ENCODE data around the gene TRIM73.
"Not testable (repeated sequence)": the region's sequence is repeated elsewhere in the genome, so short reads cannot be mapped to it uniquely, and the experiment has no call there.

The TRIM73 gene

DNA sequence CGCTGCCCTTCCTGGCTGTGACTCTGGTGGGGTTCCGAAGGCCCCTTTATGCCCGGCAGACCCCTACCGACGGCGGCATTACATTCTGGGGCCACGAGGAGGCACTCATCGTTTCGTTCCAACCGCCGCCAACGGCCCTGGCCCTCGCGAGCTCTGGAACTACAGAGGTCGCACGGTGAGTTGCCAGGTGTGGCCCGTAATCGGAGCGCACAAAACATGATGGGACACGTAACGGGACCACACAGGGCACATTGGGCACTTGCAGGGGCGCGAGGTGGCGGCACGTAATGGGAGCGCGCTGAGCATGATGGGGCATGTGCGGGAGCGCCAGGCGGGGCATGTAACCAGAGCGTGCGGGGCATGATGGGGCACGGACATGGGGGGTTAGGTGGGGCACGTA, at the start of gene TRIM73:
TRIM73 (plus strand) TSS at position 301 of the 400 bp plus-strand sequence. CDS start 3,305 bp downstream, outside the sequence.
- DNase-seq (ENCODE audit: low read depth): not testable (repeated sequence)

DNA sequence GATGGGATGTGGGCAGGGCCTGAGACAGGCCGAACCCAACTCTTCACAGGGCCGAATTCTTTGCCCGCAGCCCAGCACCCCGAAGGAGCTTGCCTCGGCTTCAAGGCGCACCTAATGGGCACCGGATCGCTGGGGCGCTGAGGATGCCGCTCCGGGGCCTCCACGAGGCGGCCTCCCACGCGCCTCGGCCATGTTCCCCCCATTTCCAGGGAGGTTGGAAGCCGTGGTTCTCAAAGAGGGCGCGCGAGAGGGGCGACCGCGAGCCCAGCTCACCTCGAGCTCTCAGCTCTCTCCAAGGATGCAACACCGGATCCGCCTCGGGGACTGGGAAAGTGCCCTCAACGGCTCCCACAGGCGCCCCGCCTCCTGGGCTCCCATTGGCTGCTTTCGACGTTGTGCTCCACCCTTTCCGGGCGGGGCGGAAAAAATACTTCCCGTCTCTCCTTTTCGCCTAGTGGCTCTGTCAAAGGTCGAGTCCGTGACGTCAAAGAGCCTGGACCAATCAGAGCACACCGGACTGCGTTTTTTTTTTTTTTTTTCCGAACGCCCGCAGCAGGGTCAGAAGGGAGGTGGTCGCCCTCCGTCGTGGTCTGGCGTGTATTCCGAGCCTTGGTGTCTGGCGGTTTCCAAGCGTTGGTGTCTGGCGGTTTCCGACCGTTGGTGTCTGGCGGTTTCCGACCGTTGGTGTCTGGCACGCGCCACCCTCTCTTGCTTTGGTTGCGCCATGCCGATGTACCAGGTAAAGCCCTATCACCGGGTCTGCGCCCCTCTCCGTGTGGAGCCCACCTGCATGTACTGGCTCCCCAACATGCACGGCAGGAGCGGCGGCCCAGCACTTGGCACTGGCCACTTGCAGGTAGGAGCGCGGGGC, 36.5 kb upstream of the TRIM73 start:
- not testable (repeated sequence) for DNase-seq (ENCODE audit: low read depth)

DNA sequence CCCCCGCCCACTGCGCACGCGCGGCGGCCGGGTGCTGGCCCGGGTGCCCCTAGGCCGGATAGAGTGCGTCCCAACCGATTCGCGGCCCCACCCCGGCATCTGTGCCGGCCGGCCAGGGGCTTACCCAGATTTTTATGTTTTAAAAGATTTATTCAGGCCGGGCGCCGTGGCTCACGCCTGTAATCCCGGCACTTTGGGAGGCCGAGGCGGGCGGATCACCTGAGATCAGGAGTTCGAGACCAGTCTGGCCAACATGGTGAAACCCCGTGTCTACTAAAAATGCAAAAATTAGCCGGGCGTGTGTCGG, 35.9 kb upstream of the TRIM73 start:
- not testable (repeated sequence) for DNase-seq (ENCODE audit: low read depth)

DNA sequence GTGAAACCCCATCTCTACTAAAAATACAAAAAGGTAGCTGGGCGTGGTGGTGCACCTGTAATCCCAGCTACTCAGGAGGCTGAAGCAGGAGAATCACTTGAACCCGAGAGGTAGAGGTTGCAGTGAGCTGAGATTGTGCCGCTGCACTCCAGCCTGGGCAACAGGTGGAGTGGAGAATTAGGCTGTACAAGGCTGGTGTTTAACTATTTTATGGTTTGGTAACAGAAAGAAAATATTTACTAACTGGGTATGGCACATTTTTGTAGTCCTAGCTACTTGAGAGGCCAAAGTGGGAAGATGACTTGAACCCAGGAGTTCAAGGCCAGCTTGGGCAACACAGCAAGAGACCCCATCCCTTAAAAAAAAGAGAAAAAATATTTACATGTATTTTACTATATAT, 31.4 kb upstream of the TRIM73 start:
- DNase-seq (ENCODE audit: low read depth): not testable (repeated sequence)

DNA sequence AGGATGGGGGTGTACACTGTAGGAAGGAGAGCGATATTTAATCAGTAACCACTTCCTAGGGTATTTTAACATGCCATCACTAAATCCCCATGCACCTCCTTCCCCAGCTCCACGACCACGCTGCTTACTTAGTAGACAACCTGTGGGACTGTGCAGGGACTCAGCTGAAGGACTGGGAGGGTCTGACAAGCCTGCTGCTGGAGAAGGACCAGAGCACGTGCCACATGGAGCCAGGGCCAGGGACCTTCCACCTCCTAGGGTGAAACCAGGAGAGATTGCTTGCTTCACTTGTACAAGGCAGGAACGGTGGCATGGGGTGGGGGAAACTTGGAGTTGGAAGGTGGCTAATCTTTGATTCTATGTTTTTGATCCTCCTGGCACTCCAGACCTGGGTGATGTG, 28.8 kb upstream of the TRIM73 start:
- DNase-seq (ENCODE audit: low read depth): not testable (repeated sequence)

DNA sequence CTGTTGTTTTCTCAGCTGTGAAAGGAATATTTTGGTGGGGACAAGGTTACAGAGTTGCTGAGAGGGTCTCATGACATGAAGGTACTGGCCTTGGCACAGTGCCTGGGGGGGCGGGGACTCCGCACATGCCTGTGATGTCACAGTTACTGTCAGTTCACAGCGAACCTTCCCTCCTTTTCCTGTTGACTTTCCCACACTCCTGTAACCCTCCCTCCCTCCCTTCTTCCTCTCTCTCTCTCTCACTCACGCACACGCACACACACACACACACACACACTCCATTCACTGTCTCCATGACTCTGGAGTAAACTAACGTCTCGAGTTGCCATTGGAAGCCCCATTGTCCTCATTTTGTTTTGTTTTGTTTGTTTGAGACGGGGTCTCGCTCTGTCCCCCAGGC, 28.1 kb upstream of the TRIM73 start:
- DNase-seq (ENCODE audit: low read depth): not testable (repeated sequence)

DNA sequence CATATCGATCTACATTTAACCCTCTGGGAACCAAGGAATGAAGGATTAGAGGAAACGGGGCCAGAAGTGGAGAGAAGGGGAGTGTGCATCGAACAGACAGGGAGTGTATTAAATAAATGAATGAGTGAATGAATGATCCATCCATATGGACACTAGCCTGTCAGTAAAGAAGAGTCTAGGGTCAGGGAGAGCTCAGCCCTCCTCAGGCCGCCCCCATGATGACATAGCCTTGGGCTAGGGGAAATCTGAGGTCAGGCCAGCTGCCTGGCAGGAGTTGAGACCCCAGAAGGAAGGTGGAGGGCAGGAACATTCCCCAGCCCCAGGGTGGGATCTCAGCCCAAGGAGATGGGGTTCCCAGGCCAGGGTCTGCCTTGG, 21.3 kb upstream of the TRIM73 start:
- not testable (repeated sequence) for DNase-seq (ENCODE audit: low read depth)

DNA sequence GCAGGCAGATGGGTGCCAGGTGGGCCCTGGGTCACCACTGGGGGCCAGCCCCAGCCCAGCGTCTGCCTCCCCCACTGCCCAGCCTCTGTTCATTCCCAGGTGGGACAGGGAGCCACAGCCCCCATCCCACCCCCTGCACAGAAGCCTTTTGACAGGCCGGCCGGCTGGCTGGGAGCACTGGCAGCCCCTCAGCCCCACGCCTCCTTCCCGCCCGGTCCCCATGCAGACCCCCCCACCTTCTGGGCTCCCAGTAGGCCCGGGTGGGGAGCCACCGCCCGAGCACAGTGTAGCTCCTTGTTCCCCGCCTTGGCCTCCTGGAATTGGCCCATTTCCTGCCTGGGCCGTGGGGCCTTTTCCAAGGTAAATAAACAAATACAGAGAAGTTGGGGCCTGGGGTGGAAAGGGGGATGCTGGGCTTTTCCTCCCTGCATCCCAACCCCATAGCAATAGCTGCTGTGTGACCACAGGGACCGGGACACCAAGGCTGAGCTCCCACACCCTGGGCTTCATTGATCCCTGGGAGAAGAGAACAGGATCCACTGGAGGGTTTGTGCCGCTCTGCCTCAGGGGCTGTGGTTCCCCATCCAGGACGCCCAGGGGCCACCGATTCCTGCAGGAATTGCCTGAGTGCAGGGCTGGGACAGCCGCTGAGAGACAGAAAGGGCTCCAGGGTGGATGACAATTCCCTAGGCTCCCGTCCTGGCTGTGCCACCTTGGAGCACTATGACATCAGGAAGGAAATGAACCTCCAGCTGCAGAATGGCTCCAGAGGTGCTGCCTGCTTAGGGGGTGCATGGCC, 20.7 kb upstream of the TRIM73 start:
- not testable (repeated sequence) for DNase-seq (ENCODE audit: low read depth)

DNA sequence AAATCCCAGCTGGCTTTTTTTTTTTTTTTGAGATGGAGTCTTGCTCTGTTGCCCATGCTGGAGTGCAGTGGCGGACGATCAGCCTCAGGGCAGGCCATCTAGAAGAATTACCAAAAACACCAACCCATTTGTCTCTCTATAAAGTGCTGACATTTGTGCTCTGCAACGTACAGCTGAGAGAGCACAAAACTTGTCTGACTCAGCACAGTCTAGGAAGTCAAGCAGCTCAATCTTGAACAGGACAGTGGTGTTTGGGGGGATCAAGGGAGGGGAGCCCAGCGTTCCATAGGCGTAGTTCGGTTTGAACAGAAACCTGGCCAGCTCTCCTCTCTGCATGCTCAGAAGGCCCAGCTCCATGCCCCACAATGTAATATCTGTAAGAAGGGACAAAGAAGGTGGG, 2.2 kb upstream of the TRIM73 start:
- DNase-seq (ENCODE audit: low read depth): not testable (repeated sequence)

DNA sequence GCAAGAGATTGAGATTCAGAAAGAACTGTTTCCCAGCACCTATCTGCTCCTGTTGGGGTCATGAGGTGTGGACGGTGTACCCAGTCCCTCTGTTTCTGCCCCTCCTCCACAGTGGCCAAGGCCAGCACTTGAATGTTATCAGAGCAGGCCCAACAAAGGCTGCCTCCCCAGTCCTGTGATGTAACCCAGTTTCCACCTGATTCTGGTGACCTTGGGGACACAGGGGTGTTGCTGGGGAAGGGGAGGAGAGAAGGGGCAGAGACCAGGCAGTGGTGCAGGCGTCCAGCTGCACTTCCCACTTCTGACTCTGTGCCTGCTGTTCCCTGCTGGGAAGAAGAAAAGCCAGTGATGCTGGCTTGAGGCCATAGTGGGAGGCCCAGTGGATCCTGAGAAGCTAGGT, 2.4 kb downstream of the TRIM73 start:
- DNase-seq (ENCODE audit: low read depth): not testable (repeated sequence)

DNA sequence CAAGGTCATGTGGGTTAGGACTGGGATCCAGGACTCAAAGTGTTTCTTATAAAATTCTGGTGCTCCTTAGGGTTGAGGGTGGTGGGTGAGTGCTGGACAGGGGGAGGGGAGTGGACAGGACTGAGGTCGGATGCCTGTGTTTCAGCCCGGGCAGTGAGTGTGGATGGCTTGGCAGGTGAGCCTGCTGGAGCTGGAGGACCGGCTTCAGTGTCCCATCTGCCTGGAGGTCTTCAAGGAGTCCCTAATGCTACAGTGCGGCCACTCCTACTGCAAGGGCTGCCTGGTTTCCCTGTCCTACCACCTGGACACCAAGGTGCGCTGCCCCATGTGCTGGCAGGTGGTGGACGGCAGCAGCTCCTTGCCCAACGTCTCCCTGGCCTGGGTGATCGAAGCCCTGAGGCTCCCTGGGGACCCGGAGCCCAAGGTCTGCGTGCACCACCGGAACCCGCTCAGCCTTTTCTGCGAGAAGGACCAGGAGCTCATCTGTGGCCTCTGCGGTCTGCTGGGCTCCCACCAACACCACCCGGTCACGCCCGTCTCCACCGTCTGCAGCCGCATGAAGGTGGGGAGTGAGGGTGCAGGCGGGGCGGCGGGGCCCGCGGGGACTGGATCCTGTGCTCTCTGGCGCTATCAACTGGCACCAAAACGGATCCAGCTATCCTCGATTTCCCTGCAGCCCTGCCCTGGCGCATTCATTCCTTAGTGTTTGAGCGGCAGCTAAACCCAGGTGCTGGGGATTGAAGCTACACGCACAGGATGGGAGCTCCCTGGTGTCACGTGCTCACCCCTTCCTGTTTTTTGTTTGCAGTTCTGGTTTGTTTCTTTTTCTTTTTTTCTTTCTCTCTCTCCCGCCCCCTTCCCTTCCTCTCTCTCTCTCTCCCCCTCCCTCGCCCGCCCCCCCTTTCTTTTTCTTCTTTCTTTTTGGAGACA, 3.6 kb downstream of the TRIM73 start:
- DNase-seq (ENCODE audit: low read depth): not testable (repeated sequence)

DNA sequence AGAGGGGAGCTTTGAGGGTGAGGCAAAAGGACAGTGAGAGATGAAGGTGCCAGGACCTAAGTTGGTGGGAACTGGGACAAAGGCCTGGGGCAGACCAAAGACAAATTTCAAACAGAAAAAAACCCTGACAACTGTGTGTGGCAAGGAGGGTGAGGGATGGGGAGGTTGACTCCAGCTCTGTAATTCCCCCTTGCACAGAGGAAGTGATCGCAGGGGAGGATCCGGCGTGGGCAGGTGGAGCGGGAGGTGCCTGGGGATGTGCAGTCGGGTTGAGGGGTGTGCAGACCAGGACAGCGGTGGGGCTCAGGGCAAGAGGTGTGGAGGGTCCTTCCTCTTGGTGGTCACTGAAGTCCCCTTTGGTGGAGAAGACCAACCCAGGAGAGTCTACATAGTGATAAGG, 5.1 kb downstream of the TRIM73 start:
- DNase-seq (ENCODE audit: low read depth): not testable (repeated sequence)

DNA sequence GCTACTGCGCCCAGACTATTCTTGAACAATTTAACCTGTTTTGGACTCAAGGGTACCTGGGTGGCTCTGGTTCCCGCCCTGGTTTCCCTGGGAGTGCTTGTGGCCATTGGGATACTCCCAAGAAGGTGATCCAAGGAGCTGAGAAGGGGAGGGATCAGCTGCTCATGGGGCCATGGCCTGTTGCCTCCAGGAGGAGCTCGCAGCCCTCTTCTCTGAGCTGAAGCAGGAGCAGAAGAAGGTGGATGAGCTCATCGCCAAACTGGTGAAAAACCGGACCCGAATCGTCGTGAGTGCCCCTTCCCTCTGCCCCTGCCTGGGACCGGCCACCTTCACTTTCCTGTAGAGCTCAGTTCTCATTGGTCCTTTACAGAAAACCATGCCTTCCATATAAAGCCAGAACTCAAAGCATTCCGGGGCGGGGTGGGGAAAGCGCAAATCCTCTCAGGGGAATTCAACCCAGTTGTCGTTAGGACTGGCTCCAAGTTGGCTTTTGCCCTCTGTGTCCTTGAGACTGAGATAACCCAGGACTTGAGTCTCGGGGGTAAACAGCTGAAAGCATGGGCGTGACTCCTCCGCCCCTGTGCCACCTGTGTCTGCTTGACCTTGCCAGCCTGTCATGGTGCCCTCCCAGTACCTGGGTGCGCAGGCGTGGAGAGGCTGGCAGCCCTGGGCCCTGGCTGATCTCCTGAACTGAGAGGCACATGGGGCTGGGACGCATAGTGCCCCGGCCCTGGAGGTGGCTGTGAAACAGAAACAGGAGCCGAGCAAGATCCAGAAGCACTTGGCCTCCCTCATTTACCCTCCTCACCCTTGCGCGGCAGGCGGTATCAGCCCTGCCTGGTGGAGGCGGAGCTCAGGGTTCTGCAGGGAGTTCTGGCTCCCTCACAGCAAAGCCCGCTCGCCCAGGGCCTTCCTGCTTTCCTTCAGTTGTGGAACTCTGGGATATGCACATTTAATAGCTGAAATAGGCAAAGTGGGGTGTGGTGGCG, 8.3 kb downstream of the TRIM73 start:
- not testable (repeated sequence) for DNase-seq (ENCODE audit: low read depth)

DNA sequence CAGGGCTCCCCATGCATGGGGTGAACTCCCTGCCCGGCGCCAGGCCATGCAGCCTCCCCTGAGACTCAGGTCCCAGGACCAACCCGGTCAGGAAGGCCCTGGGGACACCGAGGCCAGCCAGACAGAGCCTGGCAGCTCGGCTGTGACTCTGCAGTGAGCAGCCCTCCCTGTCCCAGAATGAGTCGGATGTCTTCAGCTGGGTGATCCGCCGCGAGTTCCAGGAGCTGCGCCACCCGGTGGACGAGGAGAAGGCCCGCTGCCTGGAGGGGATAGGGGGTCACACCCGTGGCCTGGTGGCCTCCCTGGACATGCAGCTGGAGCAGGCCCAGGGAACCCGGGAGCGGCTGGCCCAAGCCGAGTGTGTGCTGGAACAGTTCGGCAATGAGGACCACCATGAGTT, 9.2 kb downstream of the TRIM73 start:
- not testable (repeated sequence) for DNase-seq (ENCODE audit: low read depth)

DNA sequence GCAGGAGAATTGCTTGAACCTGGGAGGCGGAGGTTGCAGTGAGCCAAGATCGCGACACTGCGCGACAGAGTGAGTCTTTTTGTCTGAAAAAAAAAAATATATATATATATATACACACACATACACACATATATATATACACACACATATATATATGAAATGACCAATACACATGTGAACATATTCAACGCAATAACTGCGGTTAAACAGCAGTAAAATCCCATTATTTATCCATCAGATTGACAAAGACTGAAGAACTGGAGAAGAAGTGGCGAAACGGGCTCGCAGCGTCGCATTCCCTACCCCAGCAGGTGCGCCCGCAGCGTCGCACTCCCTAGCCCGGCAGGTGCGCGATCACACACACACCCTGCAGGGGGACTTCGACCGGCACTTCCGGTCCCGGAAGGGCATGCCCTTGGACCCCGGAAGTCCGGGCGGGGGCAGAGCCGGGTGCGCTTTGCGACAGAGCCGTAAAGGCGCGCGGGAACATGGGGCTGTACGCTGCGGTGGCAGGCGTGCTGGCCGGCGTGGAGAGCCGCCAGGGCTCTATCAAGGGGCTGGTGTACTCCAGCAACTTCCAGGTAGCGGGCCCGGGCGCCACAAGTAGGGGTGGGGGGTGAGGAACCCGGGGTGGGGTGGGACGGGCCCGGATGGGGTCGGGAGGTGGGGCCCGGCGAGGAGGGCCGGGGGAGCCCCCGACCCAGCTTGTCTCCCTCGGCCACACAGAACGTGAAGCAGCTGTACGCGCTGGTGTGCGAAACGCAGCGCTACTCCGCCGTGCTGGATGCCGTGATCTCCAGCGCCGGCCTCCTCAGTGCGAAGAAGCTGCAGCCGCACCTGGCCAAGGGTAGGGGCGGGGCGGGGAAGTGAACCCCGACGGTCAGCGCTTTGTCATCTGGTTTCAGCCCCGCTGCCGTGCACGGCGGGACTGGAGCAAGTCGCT, 14.7 kb downstream of the TRIM73 start:
- DNase-seq (ENCODE audit: low read depth): not testable (repeated sequence)

DNA sequence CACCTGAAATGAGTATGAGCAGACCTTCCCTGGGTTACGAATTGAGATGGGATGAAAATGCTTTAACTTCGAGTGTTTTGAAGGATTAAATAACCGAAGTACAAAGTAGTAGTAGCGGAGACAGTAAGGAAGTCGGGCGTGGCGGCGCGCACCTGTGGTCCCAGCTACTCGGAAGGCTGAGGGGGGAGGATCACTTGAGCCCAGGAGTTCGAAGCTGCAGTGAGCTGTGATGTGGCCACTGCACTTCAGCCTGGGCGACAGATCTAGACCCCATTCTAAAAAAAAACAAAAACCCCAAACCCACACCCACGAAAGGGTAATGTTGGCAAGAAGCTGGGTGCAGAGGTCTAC, 15.4 kb downstream of the TRIM73 start:
- DNase-seq (ENCODE audit: low read depth): not testable (repeated sequence)

DNA sequence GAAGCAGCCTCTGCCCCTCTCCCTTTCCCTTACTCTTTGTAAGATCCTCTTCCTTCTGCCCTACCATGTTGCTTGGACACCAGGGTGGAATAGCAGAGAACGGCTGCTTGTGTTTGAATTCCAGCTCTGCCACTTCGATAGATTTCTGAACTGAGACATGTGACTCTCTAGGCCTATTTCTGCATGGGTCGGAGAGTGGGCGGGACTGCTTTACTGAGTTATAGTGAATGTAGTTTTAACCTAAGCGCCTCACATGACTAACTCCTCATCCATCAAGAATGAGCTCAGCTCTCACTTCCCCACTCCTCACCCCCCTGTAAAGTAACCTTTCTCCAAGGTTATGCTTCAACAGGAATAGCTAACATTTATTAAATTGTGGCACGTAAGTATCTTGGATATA, 18.8 kb downstream of the TRIM73 start:
- not testable (repeated sequence) for DNase-seq (ENCODE audit: low read depth)

DNA sequence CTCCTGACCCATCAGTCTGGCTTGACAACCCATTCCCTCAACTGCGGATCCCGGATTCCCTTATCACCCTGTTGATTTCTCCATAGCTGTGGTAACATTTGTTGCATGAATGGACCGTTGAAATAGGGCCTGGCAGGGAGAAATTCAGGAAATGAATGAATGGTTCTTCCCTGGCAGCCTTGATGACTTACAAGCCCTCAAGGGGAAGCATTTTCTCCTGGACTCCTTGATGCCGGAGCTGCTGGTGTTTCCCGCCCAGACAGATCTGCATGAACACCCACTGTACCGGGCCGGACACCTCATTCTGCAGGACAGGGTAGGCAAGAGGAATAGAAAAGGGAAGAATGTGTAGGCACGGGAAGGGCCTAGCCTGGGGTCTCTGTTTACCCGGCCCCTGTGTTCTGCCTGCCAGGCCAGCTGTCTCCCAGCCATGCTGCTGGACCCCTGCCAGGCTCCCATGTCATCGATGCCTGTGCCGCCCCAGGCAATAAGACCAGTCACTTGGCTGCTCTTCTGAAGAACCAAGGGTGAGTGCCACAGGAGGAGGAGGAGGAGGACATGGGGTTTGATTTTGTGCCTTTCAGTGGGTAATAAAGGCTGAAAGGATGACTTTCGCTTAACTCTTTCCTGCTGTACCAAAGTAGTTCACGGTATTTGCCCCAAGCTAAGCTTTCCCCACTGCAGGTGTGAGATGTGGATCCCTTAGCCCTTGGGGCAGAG, 19.4 kb downstream of the TRIM73 start:
- DNase-seq (ENCODE audit: low read depth): not testable (repeated sequence)

DNA sequence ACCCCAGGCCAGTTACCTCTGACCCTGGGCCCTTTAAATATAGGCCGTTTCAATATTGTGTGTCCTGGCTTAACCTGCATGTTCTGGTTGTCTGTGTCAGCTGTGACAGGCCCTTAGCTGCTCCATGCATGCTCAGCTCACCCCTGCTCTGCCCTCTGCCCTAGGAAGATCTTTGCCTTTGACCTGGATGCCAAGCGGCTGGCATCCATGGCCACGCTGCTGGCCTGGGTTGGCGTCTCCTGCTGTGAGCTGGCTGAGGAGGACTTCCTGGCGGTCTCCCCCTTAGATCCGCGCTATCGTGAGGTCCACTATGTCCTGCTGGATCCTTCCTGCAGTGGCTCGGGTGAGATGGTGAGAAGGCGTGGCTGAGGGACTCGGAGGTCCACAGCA, 20.0 kb downstream of the TRIM73 start:
- DNase-seq (ENCODE audit: low read depth): not testable (repeated sequence)

All from GM04504 (cell line).